Astrocyte of the spinal cord (primary cell): ENCODE measurements around the gene RPL15.
"Not testable (repeated sequence)": the region's sequence is repeated elsewhere in the genome, so short reads cannot be mapped to it uniquely, and the experiment has no call there.

ENCODE experiments used
- DNase-seq: peaks from one replicate; pipeline ENCODE4 v3.0.0; 2011; ENCODE audit warnings: low read depth, low spot score
- H3K4me3 ChIP-seq: 2 replicates; pipeline ENCODE4 v1.5.1; 2011; ENCODE audit warnings: low read depth, mild to moderate bottlenecking, low read length, moderate library complexity
- in situ Hi-C: cut with HindIII; loops from 2 replicates; pipeline ENCODE4 v1.10.0; 2017; ENCODE audit warnings: low sequenced_read_pairs
- TF ChIP-seq, protein P1 (sequence below): IDR thresholded peaks from 2 replicates; pipeline ENCODE4 v1.5.1; 2012; ENCODE audit warnings: low read depth, mild to moderate bottlenecking, low read length, inconsistent platforms

RPL15 gene

DNA sequence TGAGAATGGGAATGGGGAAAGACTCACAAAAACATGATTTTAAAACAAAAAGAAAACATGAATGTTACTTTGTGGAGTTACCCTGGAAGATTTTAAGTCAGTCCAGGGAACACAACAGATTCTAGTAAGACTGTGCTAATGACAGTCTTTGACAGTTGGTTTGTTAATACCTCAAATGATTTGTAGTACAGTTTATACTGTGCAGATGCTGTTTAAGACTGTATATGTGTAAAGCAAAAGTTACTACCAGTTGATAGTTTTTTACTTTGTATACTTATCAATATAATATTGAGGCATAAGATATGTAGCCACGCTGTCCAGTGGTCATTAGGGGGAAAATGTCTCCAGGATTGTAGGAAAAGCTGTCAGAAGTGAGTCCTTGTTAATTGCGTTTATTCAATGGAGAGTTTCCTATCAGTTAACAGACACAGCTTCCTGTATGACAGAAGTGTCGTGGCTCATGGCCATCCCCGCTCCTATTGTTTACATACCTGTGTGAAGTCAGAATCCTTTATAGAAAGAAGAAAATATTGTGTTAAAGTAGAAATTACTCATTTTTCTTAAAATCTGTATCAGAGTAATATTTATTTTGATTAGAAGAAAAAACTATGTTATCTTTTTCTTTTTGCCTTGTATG lies 36.1 kb upstream of the RPL15 start:
- DNase-seq: no peak
- H3K4me3 ChIP-seq: no peak overlapping the region
- TF ChIP-seq, protein P1, sequence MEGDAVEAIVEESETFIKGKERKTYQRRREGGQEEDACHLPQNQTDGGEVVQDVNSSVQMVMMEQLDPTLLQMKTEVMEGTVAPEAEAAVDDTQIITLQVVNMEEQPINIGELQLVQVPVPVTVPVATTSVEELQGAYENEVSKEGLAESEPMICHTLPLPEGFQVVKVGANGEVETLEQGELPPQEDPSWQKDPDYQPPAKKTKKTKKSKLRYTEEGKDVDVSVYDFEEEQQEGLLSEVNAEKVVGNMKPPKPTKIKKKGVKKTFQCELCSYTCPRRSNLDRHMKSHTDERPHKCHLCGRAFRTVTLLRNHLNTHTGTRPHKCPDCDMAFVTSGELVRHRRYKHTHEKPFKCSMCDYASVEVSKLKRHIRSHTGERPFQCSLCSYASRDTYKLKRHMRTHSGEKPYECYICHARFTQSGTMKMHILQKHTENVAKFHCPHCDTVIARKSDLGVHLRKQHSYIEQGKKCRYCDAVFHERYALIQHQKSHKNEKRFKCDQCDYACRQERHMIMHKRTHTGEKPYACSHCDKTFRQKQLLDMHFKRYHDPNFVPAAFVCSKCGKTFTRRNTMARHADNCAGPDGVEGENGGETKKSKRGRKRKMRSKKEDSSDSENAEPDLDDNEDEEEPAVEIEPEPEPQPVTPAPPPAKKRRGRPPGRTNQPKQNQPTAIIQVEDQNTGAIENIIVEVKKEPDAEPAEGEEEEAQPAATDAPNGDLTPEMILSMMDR: no peak
- in situ Hi-C loops: no loop called here

DNA sequence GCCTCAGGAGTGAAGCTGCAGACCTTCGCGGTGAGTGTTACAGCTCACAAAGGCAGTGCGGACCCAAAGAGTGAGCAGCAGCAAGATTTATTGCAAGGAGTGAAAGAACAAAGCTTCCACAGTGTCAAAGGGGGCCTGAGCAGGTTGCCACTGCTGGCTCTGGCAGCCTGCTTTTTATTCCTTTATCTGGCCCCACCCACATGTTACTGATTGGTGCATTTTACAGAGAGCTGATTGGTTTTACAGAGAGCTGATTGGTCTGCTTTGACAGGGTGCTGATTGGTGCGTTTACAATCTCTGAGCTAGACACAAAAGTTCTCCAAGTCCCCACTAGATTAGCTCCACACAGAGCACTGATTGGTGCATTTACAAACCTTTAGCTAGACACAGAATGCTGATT lies 34.9 kb upstream of the RPL15 start:
- H3K4me3 ChIP-seq, in situ Hi-C loops, DNase-seq: not testable (repeated sequence)

DNA sequence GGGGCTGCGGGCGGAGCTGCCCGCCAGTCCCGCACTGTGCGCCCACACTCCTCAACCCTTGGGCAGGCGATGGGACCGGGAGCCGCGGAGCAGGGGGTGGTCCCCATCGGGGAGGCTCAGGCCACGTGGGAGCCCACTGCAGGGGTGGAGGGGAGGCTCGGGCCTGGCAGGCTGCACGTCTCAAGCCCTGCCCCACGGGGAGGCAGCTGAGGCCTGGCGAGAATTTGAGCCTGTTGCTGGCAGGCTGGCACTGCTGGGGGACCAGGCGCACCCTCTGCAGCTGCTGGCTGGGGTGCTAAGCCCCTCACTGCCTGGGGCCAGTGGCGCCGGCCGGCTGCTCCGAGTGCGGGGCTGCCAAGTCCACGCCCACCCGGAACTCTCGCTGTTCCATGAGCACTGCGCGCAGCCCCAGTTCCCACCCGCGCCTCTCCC lies 34.4 kb upstream of the RPL15 start:
- H3K4me3 ChIP-seq: no peak overlapping the region
- TF ChIP-seq, protein P1: no peak
- in situ Hi-C loops: no loop called here
- no peak for DNase-seq

- no peak overlapping the region for H3K4me3 ChIP-seq
- no peak for DNase-seq
- in situ Hi-C loops: no loop called here
- TF ChIP-seq, protein P1: peak; percentile 14
Observed at GRCh38 chr3:23884481-23884880, 32.5 kb upstream of the RPL15 start.

DNA sequence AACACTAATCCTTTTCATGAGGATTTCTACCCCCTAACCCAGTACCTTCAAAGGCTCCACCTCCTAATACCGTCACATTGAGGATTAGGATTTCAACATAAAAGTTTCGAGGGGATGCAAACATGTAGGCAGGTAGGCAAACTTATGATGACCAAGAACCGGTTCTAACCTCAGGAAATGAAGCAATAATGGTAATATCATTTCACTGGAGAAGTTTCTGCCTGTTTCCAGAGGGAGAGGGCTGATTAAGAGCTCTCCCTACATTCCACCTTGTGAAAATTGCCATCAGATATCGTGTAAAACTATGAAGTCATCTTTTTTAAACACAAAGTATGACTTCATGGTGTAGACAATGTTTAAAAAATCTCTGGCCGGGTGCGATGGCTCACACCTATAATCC lies 31.7 kb upstream of the RPL15 start:
- in situ Hi-C loops: no loop called here
- H3K4me3 ChIP-seq: no peak overlapping the region
- DNase-seq: no peak
- TF ChIP-seq, protein P1: no peak

GRCh38 chr3:23886311-23886710 lies 30.6 kb upstream of the RPL15 start:
- in situ Hi-C loops: no loop called here
- H3K4me3 ChIP-seq: no peak overlapping the region
- TF ChIP-seq, protein P1: no peak
- no peak for DNase-seq

GRCh38 chr3:23888617-23889228 lies 28.2 kb upstream of the RPL15 start:
- H3K4me3 ChIP-seq: no peak overlapping the region
- DNase-seq: peak; percentile 61
- in situ Hi-C loops: no loop called here

More at GRCh38 chr3:23888617-23889228, 28.2 kb upstream of the RPL15 start:
- TF ChIP-seq, protein P1: peak; percentile 69
